B cell (primary cell): ENCODE results near the gene KCND3.

ENCODE experiments used
- EZH2 ChIP-seq: IDR thresholded peaks from 2 replicates; pipeline ENCODE4 v1.6.1; 2012; ENCODE audit warnings: borderline replicate concordance, low read depth, mild to moderate bottlenecking, moderate library complexity, low read length; ENCODE audit not compliant: insufficient read depth, poor library complexity, severe bottlenecking
- TF ChIP-seq, protein P1 (sequence below): fragments of 200-600 bp; IDR thresholded peaks from one replicate; pipeline ENCODE4 v1.8.0; 2022; ENCODE audit warnings: antibody characterized with exemption, mild to moderate bottlenecking

DNA sequence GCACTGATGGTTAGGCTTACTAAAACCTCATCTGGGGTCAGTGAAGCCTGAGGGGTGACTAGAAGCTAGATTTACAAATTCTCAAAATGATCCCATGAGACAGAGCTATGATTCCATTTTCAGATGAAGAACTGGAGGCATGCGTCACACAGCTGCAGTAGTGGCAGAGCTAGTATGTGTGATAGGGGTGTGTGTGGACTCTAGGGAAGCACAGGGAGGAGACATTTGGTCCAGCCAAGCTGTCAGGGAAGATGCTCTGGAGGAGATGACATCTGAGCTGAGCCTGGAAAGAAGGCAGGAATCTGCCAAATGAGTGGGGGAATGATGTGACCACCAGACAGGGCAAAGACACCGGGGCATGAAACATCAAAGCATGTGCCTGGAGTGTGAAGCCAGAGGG, 12.0 kb upstream of the KCND3 start:
- TF ChIP-seq, protein P1, sequence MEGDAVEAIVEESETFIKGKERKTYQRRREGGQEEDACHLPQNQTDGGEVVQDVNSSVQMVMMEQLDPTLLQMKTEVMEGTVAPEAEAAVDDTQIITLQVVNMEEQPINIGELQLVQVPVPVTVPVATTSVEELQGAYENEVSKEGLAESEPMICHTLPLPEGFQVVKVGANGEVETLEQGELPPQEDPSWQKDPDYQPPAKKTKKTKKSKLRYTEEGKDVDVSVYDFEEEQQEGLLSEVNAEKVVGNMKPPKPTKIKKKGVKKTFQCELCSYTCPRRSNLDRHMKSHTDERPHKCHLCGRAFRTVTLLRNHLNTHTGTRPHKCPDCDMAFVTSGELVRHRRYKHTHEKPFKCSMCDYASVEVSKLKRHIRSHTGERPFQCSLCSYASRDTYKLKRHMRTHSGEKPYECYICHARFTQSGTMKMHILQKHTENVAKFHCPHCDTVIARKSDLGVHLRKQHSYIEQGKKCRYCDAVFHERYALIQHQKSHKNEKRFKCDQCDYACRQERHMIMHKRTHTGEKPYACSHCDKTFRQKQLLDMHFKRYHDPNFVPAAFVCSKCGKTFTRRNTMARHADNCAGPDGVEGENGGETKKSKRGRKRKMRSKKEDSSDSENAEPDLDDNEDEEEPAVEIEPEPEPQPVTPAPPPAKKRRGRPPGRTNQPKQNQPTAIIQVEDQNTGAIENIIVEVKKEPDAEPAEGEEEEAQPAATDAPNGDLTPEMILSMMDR, result no peak
- no peak for TF ChIP-seq EZH2
